SK-N-SH treated with all-trans-retinoic acid at 6 μM for 48 hours (cell line): ENCODE results near the gene MEIS2.

Source experiments
- ARNTL ChIP-seq: fragments of 450-650 bp; formaldehyde crosslinking; IDR thresholded peaks from 2 replicates; pipeline ENCODE4 v1.5.0; 2020; ENCODE audit warnings: low read depth, mild to moderate bottlenecking, moderate library complexity, borderline replicate concordance
- GLIS3 ChIP-seq: fragments of 250-450 bp; sonication (Bioruptor Pico); IDR thresholded peaks from 2 replicates; pipeline ENCODE4 v1.5.0; 2020; ENCODE audit warnings: mild to moderate bottlenecking, moderate library complexity
- PATZ1 ChIP-seq: fragments of 250-450 bp; sonication (Bioruptor Pico); IDR thresholded peaks from 2 replicates; pipeline ENCODE4 v1.8.0; 2020; ENCODE audit warnings: mild to moderate bottlenecking, moderate library complexity, borderline replicate concordance
- RARB ChIP-seq: fragments of 250-450 bp; sonication (Bioruptor Pico); IDR thresholded peaks from 2 replicates; pipeline ENCODE4 v1.8.0; 2021; ENCODE audit warnings: mild to moderate bottlenecking, moderate library complexity
- SNAI2 ChIP-seq: fragments of 250-450 bp; sonication (Bioruptor Pico); IDR thresholded peaks from 2 replicates; pipeline ENCODE4 v1.5.0; 2020; ENCODE audit warnings: mild to moderate bottlenecking, moderate library complexity
- ZFP30 ChIP-seq: fragments of 450-650 bp; formaldehyde crosslinking; IDR thresholded peaks from 2 replicates; pipeline ENCODE4 v1.5.0; 2022; ENCODE audit warnings: mild to moderate bottlenecking, moderate library complexity

GRCh38 chr15:37099319-37100108 is 835 bp downstream of the MEIS2 start:
- TF ChIP-seq ZFP30 (no peak), RARB (no peak), ARNTL (no peak), GLIS3 (no peak), PATZ1 (CRISPR knock-in tag) (no peak), SNAI2 (CRISPR knock-in tag) (no peak)
